CMK (cell line): ENCODE data around the gene AHCTF1.

Experiments used
- DNase-seq: peaks from one replicate; pipeline ENCODE4 v3.0.0-alpha.2; 2010; ENCODE audit warnings: low read depth

Gene AHCTF1

GRCh38 chr1:246931549-246932365 is at the start of gene AHCTF1:
Gene AHCTF1 (minus strand): TSS chr1:246931948. CDS start chr1:246918370, 13,578 bp downstream.
- DNase-seq: peak; percentile 94

GRCh38 chr1:246978785-246979184 is 47.0 kb upstream of the AHCTF1 start:
- no peak for DNase-seq

GRCh38 chr1:246978281-246978680 is 46.5 kb upstream of the AHCTF1 start:
- DNase-seq: no peak

- no peak for DNase-seq
These were observed 40.2 kb upstream of the AHCTF1 start for GRCh38 chr1:246971969-246972368.

- peak; percentile 29 for DNase-seq
These were observed 39.5 kb upstream of the AHCTF1 start for GRCh38 chr1:246971090-246971721.

- DNase-seq: peak; percentile 34
These were observed 37.9 kb upstream of the AHCTF1 start for GRCh38 chr1:246969621-246970020.

GRCh38 chr1:246966502-246966901 is 34.8 kb upstream of the AHCTF1 start:
- no peak for DNase-seq

- DNase-seq: peak; percentile 9
These were observed 28.4 kb upstream of the AHCTF1 start for GRCh38 chr1:246959944-246960693.

- no peak for DNase-seq
These were observed 22.4 kb upstream of the AHCTF1 start for GRCh38 chr1:246954126-246954525.

GRCh38 chr1:246951413-246951812 is 19.7 kb upstream of the AHCTF1 start:
- no peak for DNase-seq

GRCh38 chr1:246949956-246950355 is 18.2 kb upstream of the AHCTF1 start:
- no peak for DNase-seq

- no peak for DNase-seq
These were observed 15.5 kb upstream of the AHCTF1 start for GRCh38 chr1:246947255-246947654.

GRCh38 chr1:246946366-246946765 is 14.6 kb upstream of the AHCTF1 start:
- no peak for DNase-seq

- DNase-seq: no peak
These were observed 3.0 kb upstream of the AHCTF1 start for GRCh38 chr1:246934765-246935164.

- DNase-seq: no peak
These were observed 2.1 kb upstream of the AHCTF1 start for GRCh38 chr1:246933893-246934292.

- no peak for DNase-seq
These were observed 585 bp upstream of the AHCTF1 start for GRCh38 chr1:246932366-246932700.

GRCh38 chr1:246930830-246931548 is 759 bp downstream of the AHCTF1 start:
- no peak for DNase-seq

GRCh38 chr1:246925997-246926626 is 5.6 kb downstream of the AHCTF1 start:
- DNase-seq: no peak

GRCh38 chr1:246923900-246924299 is 7.8 kb downstream of the AHCTF1 start:
- DNase-seq: no peak

GRCh38 chr1:246923482-246923881 is 8.3 kb downstream of the AHCTF1 start:
- no peak for DNase-seq

GRCh38 chr1:246921481-246921880 is 10.3 kb downstream of the AHCTF1 start:
- DNase-seq: no peak

GRCh38 chr1:246919902-246920301 is 11.8 kb downstream of the AHCTF1 start:
- no peak for DNase-seq
